HEK293T (cell line): Measurements from ENCODE around the gene PLCB1.

Experiments used
- CTCF ChIA-PET: fragments of 350-600 bp; formaldehyde crosslinking; extraction: SDS; loops from one replicate; lab custom pipeline; 2021; ENCODE audit warnings: antibody characterized with exemption, inconsistent platforms; lab: Yijun Ruan, JAX
- POLR2A ChIA-PET: fragments of 350-600 bp; formaldehyde crosslinking; extraction: SDS; loops from one replicate; lab custom pipeline; 2020; ENCODE audit warnings: antibody characterized with exemption, inconsistent platforms; lab: Yijun Ruan, JAX
- DNase-seq: peaks from one replicate; pipeline ENCODE4 v3.0.0; 2012; ENCODE audit warnings: mixed read lengths; ENCODE audit errors: extremely low spot score
- ARNT ChIP-seq: fragments of 450-650 bp; IDR thresholded peaks from 2 replicates; pipeline ENCODE4 v1.6.1; 2017; ENCODE audit warnings: mild to moderate bottlenecking
- BHLHE40 ChIP-seq: fragments of 450-650 bp; IDR thresholded peaks from 2 replicates; pipeline ENCODE4 v1.6.1; 2016; ENCODE audit warnings: mild to moderate bottlenecking, moderate library complexity, borderline replicate concordance
- CTBP1 ChIP-seq: fragments of 450-650 bp; IDR thresholded peaks from 2 replicates; pipeline ENCODE4 v1.6.1; 2016; ENCODE audit warnings: borderline replicate concordance
- ELF4 ChIP-seq: fragments of 450-650 bp; IDR thresholded peaks from 2 replicates; pipeline ENCODE4 v1.6.1; 2017; ENCODE audit warnings: antibody characterized with exemption
- FOXA1 ChIP-seq: fragments of 450-650 bp; IDR thresholded peaks from 2 replicates; pipeline ENCODE4 v1.6.1; 2016; ENCODE audit warnings: mild to moderate bottlenecking
- FOXK2 ChIP-seq: fragments of 450-650 bp; IDR thresholded peaks from 2 replicates; pipeline ENCODE4 v1.6.1; 2016; ENCODE audit warnings: mild to moderate bottlenecking
- FOXM1 ChIP-seq: fragments of 450-650 bp; IDR thresholded peaks from 2 replicates; pipeline ENCODE4 v1.6.1; 2017; ENCODE audit warnings: mild to moderate bottlenecking, borderline replicate concordance
- HDGF ChIP-seq: fragments of 450-650 bp; IDR thresholded peaks from 2 replicates; pipeline ENCODE4 v1.6.1; 2017; ENCODE audit warnings: antibody characterized with exemption, borderline replicate concordance
- L3MBTL2 ChIP-seq: fragments of 450-650 bp; conservative IDR thresholded peaks from 2 replicates; pipeline ENCODE4 v1.6.1; 2016; ENCODE audit warnings: mild to moderate bottlenecking
- LEF1 ChIP-seq: fragments of 450-650 bp; IDR thresholded peaks from 2 replicates; pipeline ENCODE4 v1.6.1; 2017; ENCODE audit warnings: mild to moderate bottlenecking, borderline replicate concordance
- NFRKB ChIP-seq: fragments of 450-650 bp; IDR thresholded peaks from 2 replicates; pipeline ENCODE4 v1.6.1; 2016; ENCODE audit warnings: mild to moderate bottlenecking, moderate library complexity
- PKNOX1 ChIP-seq: fragments of 450-650 bp; IDR thresholded peaks from 2 replicates; pipeline ENCODE4 v1.6.1; 2016
- SP1 ChIP-seq: fragments of 450-650 bp; IDR thresholded peaks from 2 replicates; pipeline ENCODE4 v1.6.1; 2017
- SUZ12 ChIP-seq: fragments of 450-650 bp; IDR thresholded peaks from 2 replicates; pipeline ENCODE4 v1.6.1; 2016; ENCODE audit warnings: mild to moderate bottlenecking
- TARDBP ChIP-seq: fragments of 450-650 bp; IDR thresholded peaks from 2 replicates; pipeline ENCODE4 v1.6.1; 2016
- ZNF384 ChIP-seq: fragments of 450-650 bp; IDR thresholded peaks from 2 replicates; pipeline ENCODE4 v1.6.1; 2016

The PLCB1 gene

GRCh38 chr20:8229090-8229489 is 97.0 kb downstream of the PLCB1 start:
- ChIA-PET CTCF (no interaction called here), POLR2A (no interaction called here)

GRCh38 chr20:8231038-8231437 is 99.0 kb downstream of the PLCB1 start:
- ChIA-PET POLR2A (no interaction called here), CTCF (no interaction called here)
- TF ChIP-seq SP1 (no peak), L3MBTL2 (no peak), PKNOX1 (no peak), LEF1 (no peak), ARNT (no peak), ELF4 (no peak), ZNF384 (no peak), FOXA1 (no peak), HDGF (no peak), TARDBP (no peak), SUZ12 (no peak), CTBP1 (no peak), FOXK2 (no peak), BHLHE40 (no peak), FOXM1 (no peak), NFRKB (no peak)
- no peak for DNase-seq

More at GRCh38 chr20:8229090-8229489, 97.0 kb downstream of the PLCB1 start:
- DNase-seq: no peak
- no peak for TF ChIP-seq TARDBP
- no peak for TF ChIP-seq SUZ12
- no peak for TF ChIP-seq ZNF384
- no peak for TF ChIP-seq BHLHE40
- no peak for TF ChIP-seq CTBP1
- TF ChIP-seq PKNOX1: no peak
- no peak for TF ChIP-seq SP1
- no peak for TF ChIP-seq ARNT
- TF ChIP-seq FOXA1: no peak
- no peak for TF ChIP-seq NFRKB
- no peak for TF ChIP-seq FOXM1
- TF ChIP-seq HDGF: no peak
- TF ChIP-seq ELF4: no peak
- TF ChIP-seq L3MBTL2: no peak

DNA sequence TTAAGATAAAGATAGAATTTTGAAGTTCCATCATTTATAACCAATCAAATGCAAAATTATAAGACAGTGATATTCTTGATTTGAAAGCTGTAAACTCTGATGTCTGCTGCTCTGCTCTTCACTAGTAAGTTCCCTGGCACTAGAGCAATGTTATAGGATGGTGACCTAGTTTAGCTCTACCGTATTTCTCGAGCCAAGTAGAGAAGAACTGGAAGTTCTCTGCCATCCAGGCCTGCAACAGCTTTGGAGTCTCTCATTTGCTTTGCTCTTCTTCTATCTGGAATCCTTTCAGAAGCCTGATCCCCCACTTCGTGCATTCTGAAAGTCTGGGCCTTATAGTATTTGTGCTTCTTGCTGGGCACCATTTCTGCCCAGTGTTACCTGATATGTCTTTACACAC is 100.3 kb downstream of the PLCB1 start:
- TF ChIP-seq SP1: no peak
- no peak for TF ChIP-seq TARDBP
- no peak for TF ChIP-seq ARNT
- no peak for TF ChIP-seq SUZ12
- no peak for TF ChIP-seq CTBP1
- TF ChIP-seq ZNF384: no peak
- TF ChIP-seq NFRKB: no peak
- TF ChIP-seq HDGF: no peak
- TF ChIP-seq PKNOX1: no peak
- no peak for TF ChIP-seq FOXK2
- no peak for TF ChIP-seq FOXA1
- no peak for TF ChIP-seq L3MBTL2
- DNase-seq: no peak
- CTCF ChIA-PET: interaction anchor here (0.6 kb wide), 1 partner anchor 952 kb away, joined by 4 read pairs; no protein-coding TSS in a partner anchor
- POLR2A ChIA-PET: no interaction called here

- POLR2A ChIA-PET: no interaction called here
- TF ChIP-seq FOXK2: no peak
- TF ChIP-seq ELF4: no peak
- TF ChIP-seq FOXA1: no peak
- TF ChIP-seq FOXM1: no peak
- TF ChIP-seq LEF1: no peak
- TF ChIP-seq L3MBTL2: no peak
- no peak for TF ChIP-seq ZNF384
- no peak for DNase-seq
- CTCF ChIA-PET: no interaction called here
These were observed 102.5 kb downstream of the PLCB1 start for GRCh38 chr20:8234580-8234979.

GRCh38 chr20:8242066-8242465 is 110.0 kb downstream of the PLCB1 start:
- TF ChIP-seq CTBP1 (no peak), FOXM1 (no peak), SUZ12 (no peak), LEF1 (no peak), ARNT (no peak), PKNOX1 (no peak), TARDBP (no peak)
- CTCF ChIA-PET: interaction anchor here (0.6 kb wide), 1 partner anchor 9 kb away, joined by 3 read pairs; no protein-coding TSS in a partner anchor
- DNase-seq: no peak
- POLR2A ChIA-PET: no interaction called here

- ChIA-PET CTCF (no interaction called here), POLR2A (no interaction called here)
- TF ChIP-seq LEF1 (no peak), PKNOX1 (no peak), SP1 (no peak), BHLHE40 (no peak), TARDBP (no peak), FOXM1 (no peak), FOXA1 (no peak), ARNT (no peak), ELF4 (no peak), NFRKB (no peak), HDGF (no peak), FOXK2 (no peak), CTBP1 (no peak)
- no peak for DNase-seq
These were observed 111.0 kb downstream of the PLCB1 start for GRCh38 chr20:8242827-8243724.
